ENCODE measurements around the gene PKP2.

The PKP2 gene

DNA sequence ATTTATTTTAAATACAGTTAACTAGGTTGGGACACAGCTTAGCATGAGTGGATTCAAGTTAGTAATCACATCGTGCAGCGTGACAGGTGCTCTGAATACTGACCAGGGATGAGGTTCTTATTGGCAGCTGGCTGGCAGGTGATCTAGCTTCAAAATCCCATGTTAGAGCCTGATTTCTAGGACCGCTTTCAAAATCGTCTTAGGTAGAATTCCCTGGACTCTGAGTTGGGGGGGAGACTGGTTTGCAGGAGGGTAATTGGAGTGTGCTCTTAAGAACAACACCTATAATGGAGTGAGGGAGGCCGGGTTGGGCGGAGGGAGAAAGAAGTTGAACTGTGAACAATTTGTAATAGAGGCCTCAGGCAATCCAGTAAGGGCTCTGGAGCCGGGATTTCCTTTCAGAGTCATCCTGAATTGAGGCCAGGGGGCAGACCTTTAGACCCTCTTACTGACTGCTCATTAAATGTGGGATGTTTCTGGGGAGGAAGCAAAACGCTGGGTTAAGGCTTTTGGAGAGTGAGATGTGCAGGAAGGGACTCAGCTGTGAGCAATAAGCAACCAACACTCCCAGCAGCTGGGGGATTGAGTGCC is 140.0 kb downstream of the PKP2 start:
- no peak for DNase-seq (ENCODE audit: extremely low read depth in 1 of 2, low read depth in 1 of 2)

DNA sequence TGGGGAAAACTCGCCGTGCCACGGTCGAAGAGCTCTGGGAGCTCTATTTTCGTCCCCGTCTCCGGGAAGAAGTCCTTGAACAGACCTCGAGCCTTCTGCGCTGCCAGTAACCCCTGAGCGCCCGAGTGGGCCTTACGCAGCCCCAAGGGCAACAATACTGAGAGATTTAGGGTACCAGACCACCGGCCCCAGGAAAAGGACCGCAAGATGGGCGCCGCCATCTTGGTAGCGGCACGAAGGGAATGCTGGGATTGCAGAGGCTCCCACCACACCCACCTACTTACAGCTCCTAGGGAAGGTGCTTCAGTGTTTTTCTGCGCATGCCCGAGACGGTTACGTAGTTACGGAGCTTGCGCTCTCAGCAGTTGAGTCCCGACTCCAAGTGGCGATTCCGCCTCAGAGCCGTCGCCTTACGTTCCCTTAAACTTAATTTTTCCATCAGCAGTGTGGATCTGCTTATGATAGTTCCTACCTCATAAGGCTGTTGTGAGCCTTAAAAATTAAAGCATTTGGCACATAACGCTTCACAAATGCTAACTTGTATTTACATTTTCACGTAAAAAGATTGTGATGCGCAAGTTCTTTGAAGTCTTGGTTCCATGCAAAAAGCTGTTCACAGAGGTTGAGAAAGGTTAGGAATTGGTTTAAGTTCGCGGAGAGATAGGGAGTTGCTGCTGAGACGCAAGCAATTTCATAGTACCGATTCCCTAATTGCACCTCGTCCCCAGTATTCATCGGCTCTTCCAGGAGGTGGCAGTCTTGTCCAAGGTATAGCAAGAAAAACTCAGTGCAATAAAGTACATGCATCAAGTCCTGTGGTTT is 140.7 kb downstream of the PKP2 start, which contains the start of gene YARS2:
YARS2 (minus strand) TSS at position 244 of the 822 bp plus-strand sequence; CDS start at position 221, 23 bp downstream.
- peak; percentile 76 for DNase-seq (ENCODE audit: extremely low read depth in 1 of 2, low read depth in 1 of 2)

- peak; percentile 6 to 35 for DNase-seq (ENCODE audit: extremely low read depth in 1 of 2, low read depth in 1 of 2)
Observed at GRCh38 chr12:32755051-32755653, 141.4 kb downstream of the PKP2 start.

DNA sequence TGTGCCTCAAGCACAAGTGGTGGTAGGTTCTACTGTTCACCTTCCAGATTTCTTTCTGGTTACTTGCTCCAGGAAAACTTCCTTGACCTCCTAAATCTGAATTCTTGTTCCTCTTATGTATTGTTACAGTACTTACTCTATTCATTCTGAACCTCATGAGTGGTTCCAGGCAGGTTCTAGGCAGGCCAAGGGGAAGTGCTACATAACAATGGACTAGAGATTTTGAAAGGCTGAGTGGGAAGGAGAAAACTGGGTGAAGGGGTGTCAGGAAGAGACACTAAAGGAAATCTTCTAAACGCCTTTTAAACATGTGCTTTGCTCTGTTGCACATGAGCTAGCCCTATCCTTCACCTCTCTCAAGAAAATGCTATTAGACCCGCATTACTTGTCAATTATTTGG is 142.5 kb downstream of the PKP2 start:
- DNase-seq (ENCODE audit: extremely low read depth in 1 of 2, low read depth in 1 of 2) = no peak

DNA sequence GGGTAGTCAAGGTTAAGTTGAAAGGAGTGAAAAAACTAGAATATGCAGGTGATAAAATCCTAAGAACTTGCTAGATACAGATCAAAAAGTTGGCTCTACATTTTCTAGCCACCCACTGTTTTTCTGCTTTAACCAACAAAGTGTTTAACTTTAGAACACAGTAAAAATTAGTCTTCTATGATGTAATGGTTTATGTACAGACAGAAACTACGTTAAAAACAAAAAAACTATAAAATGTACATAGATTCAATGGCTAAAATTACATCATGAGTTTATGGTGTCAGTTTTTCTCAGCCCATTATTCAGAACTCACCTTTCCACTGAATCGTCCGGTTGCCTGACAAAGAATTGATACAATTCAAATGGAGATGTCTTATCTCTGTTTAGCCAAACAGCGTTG is 143.0 kb downstream of the PKP2 start:
- no peak for DNase-seq (ENCODE audit: extremely low read depth in 1 of 2, low read depth in 1 of 2)

- no peak for DNase-seq (ENCODE audit: extremely low read depth in 1 of 2, low read depth in 1 of 2)
Observed at GRCh38 chr12:32743264-32743663, 153.3 kb downstream of the PKP2 start.

GRCh38 chr12:32742133-32742532 is 154.4 kb downstream of the PKP2 start:
- DNase-seq (ENCODE audit: extremely low read depth in 1 of 2, low read depth in 1 of 2) = no peak
